ENCODE data around the gene CHADL.
"Not testable (repeated sequence)": the region's sequence is repeated elsewhere in the genome, so short reads cannot be mapped to it uniquely, and the experiment has no call there.

CHADL gene

GRCh38 chr22:41181349-41182241 is 59.1 kb downstream of the CHADL start:
- DNase-seq (ENCODE audit: low spot score) = no peak

- DNase-seq (ENCODE audit: low spot score) = no peak
Observed at GRCh38 chr22:41180926-41181325, 59.8 kb downstream of the CHADL start.

GRCh38 chr22:41180362-41180761 is 60.4 kb downstream of the CHADL start:
- DNase-seq (ENCODE audit: low spot score) = not testable (repeated sequence)
